K562 (cell line): ENCODE data around the gene MOB3B. TPM values are rescaled to one million over a fixed set of nuclear protein-coding genes. Genes with fewer than 3 reads are reported as not detected.

Source experiments
- AFF4 ChIP-seq: sonication (generic); formaldehyde crosslinking; IDR thresholded peaks from 2 replicates; pipeline ENCODE4 v1.8.0; 2023; ENCODE audit warnings: mild to moderate bottlenecking, missing genetic modification reagents
- CCNT2 ChIP-seq: IDR thresholded peaks from 2 replicates; pipeline ENCODE4 v1.6.1; 2011; ENCODE audit warnings: borderline replicate concordance, low read depth, mild to moderate bottlenecking, moderate library complexity, mixed read lengths, low read length; ENCODE audit not compliant: insufficient read length; ENCODE audit errors: extremely low read depth
- CREB5 ChIP-seq: fragments of 250-450 bp; sonication (Bioruptor Pico); IDR thresholded peaks from 2 replicates; pipeline ENCODE4 v1.5.0; 2020; ENCODE audit warnings: mild to moderate bottlenecking
- E2F6 ChIP-seq, 2 experiments: IDR thresholded peaks; 2 replicates each; pipeline ENCODE4 v1.6.1; 2011; ENCODE audit warnings: borderline replicate concordance in 1 of 2, control low read depth in 1 of 2, low read depth in 1 of 2, low read length in 1 of 2, mild to moderate bottlenecking in 1 of 2, mixed read lengths in 1 of 2, moderate library complexity in 1 of 2; ENCODE audit not compliant: insufficient read depth in 1 of 2, insufficient read length in 1 of 2, poor library complexity in 1 of 2, severe bottlenecking in 1 of 2; ENCODE audit errors: extremely low read depth in 1 of 2
- GATAD2A ChIP-seq: fragments of 450-650 bp; IDR thresholded peaks from 2 replicates; pipeline ENCODE4 v1.6.1; 2017
- HNRNPH1 ChIP-seq: fragments of 200-400 bp; formaldehyde crosslinking; optimal IDR thresholded peaks from 2 replicates; pipeline ENCODE3; 2017; ENCODE audit warnings: low read depth, mild to moderate bottlenecking, low read length, moderate library complexity
- JUNB ChIP-seq: fragments of 450-650 bp; formaldehyde crosslinking; conservative IDR thresholded peaks from 2 replicates; pipeline ENCODE4 v1.4.0; 2020; ENCODE audit warnings: mild to moderate bottlenecking
- MTA1 ChIP-seq: fragments of 450-650 bp; IDR thresholded peaks from 2 replicates; pipeline ENCODE4 v1.6.1; 2017; ENCODE audit warnings: borderline replicate concordance
- NFE2 ChIP-seq: IDR thresholded peaks from 2 replicates; pipeline ENCODE4 v1.6.1; 2014; ENCODE audit warnings: antibody characterized with exemption, low read depth
- SIRT6 ChIP-seq: IDR thresholded peaks from one replicate; pipeline ENCODE4 v1.6.1; 2012; ENCODE audit warnings: low read depth, mild to moderate bottlenecking, control low read depth, inconsistent platforms, low read length, moderate library complexity
- ZNF263 ChIP-seq: sonication (generic); formaldehyde crosslinking; IDR thresholded peaks from 2 replicates; pipeline ENCODE4 v1.8.0; 2022; ENCODE audit warnings: mild to moderate bottlenecking, missing genetic modification reagents, borderline replicate concordance
- polyA plus RNA-seq, 8 experiments: library from polyadenylated mRNA; depleted of rRNA in 4 of 8; stranded (reverse) in 5 of 8; unstranded in 3 of 8; fragments of >200 nt; fragmentation: Nextera tagmentation in 2 of 8; fragmentation: Illumina TruSeq in 1 of 8; extraction: Ambion mirVana in 2 of 8; extraction: Trizol in 1 of 8; gene quantifications; 2 replicates each; pipeline versions ENCODE4 v1.2.1 to v1.2.3, GENCODE V29; 2011 to 2014; ENCODE audit warnings: inconsistent platforms in 1 of 8, missing spikeins in 1 of 8
- total RNA-seq, 7 experiments: library from RNA; depleted of rRNA in 6 of 7; stranded (reverse); fragments of >200 nt in 6 of 7; fragmentation: Illumina TruSeq in 2 of 7; extraction: Trizol in 2 of 7; gene quantifications; 2 replicates each; pipeline versions ENCODE4 v1.2.1 to v1.2.3, GENCODE V29; 2011 to 2021; ENCODE audit warnings: low replicate concordance in 1 of 7

Gene MOB3B
- total and polyA plus RNA-seq, 9 of the 15 experiments (the other 6 are each of a cell fraction or from before 2014, with no cell fraction given) = 3.6 to 12.8 (median 7.2) TPM

- no peak for TF ChIP-seq CREB5
- TF ChIP-seq SIRT6 = no peak
- TF ChIP-seq GATAD2A = no peak
- no peak for TF ChIP-seq HNRNPH1
- TF ChIP-seq NFE2 = no peak
- TF ChIP-seq E2F6 (IDR thresholded peaks at IDR 0.05; ENCODE audit: borderline replicate concordance in 1 of 2, extremely low read depth in 1 of 2, insufficient read depth in 1 of 2, insufficient read length in 1 of 2, low read depth in 1 of 2, low read length in 1 of 2, poor library complexity in 1 of 2, severe bottlenecking in 1 of 2) = no peak
- no peak for TF ChIP-seq CCNT2
- TF ChIP-seq ZNF263 = no peak
- TF ChIP-seq MTA1 = no peak
- no peak for TF ChIP-seq JUNB
- TF ChIP-seq AFF4 (CRISPR knock-in tag) = no peak
Observed at GRCh38 chr9:27491154-27491553, 38.5 kb downstream of the MOB3B start (continued).
